GM19397 (cell line): ENCODE results near the gene SOWAHB.

Experiments
- ATAC-seq: cut with Tn5 transposase; IDR thresholded peaks from one replicate; pipeline ENCODE4 v1.9.1; 2021; ENCODE audit warnings: mild to moderate bottlenecking, moderate library complexity; ENCODE audit not compliant: unreplicated experiment

SOWAHB gene

DNA sequence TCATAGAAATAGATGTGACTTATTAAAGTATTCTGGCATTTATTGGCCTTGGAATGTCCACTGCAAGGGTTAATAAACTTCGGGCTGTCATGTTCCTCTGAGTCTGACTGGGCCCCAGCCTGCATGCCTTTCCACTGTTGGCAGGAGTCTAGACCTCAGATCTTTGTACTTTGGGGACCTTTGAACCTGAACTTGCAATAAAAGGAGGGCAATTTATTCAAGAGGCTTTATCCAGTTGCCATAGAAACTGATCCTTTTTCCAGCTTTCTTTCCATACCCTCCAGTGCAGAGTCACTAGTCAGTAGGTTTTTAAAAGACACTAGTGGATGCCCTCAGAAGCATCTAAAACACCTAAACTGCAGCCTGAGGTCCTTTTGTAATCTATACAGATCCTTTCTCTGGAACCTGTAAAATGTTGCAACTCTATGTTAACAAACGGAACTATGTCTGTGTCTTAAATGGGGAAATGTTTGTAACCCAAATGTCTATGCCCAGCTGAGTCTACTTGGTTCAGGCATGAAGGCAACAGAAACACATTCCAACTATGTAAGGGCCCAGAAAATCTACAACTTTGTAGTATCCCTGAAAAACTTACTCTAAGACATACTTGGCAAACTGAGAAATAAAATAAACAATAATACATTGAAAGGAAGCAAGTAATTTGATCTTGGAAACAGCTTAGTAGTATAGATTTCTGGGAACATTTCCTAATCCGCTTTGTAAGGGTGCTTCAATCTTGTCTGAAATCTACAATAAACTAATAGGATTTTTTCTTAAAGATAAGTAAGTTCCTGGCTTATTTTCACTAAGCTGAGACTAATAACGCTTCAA lies 41.5 kb downstream of the SOWAHB start:
- no peak for ATAC-seq

DNA sequence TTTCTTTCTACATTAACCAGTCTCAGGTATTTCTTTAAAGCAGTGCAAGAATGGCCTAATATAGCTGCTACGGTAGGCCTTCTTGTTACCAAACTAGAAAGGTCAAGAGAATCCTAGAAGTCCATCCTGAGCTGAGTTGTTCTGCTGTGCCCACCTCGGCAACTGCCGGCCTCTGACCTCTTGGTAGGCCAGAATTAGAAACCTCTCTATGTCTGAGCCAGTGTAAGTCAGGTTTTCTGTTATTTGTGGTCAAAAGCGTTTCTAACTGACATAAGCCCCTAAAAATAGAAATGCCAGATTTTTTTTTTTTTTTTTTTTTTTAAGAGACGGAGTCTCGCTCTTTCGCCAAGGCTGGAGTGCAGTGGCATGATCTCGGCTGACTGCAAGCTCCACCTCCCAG lies 43.1 kb downstream of the SOWAHB start:
- no peak for ATAC-seq

DNA sequence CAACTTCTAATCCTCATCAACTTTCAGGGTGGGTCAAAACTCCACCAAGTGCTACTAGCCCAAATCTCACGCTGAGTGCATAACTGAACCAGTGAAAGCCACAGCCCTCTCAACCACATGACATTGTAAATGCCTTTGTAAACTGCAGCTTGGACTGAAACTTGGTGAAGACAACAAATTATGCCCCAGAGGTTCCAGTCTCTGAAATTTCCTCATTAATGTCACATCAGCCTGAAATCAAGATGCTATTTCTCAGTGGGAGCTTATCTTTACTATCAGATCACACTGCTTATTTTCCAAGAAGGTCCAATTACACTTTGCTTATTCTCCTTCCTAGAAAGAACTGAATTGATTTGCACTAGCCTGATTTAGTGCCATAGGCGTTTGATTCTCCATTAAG lies 46.6 kb downstream of the SOWAHB start:
- no peak for ATAC-seq

DNA sequence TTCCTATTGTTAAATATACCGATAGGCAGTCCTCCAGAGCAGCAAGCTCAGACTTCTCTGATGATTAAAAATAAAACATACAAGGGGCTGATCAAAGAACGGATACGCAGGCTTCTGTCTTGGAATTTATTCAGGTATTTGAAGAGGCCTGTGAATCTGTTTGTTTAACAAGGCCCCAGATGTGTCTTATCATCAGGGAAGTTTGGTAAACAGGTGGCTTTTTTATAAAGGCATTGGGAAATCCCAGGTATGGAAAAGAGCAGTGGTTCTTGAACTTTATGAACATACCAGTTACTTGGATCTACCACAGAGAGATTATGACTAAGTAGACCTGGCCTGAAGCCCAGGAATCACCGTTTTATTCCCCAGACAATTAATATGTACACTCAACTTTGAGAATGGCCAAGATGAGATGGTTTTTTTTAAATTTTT lies 47.9 kb downstream of the SOWAHB start:
- no peak for ATAC-seq
